ENCODE data around the gene MMP13. TPM values are rescaled to one million over a fixed set of nuclear protein-coding genes. Genes with fewer than 3 reads are reported as not detected.
"Not testable (repeated sequence)": the region's sequence is repeated elsewhere in the genome, so short reads cannot be mapped to it uniquely, and the experiment has no call there.

The MMP13 gene
- total RNA-seq, 1 experiment from 2014 or later: 2.4 TPM

GRCh38 chr11:102911758-102912481 lies 43.6 kb downstream of the MMP13 start:
- no peaks in the 10 kb centered on the region for H3K79me2 ChIP-seq (ENCODE audit: low read length)
- BruUV-seq (replicated peaks): no TSS peak
- H3K4me1 ChIP-seq (ENCODE audit: insufficient read depth, low read length): peaks cover 15% of the 10 kb centered on the region
- CTCF ChIA-PET: interaction anchor here (0.7 to 1.5 kb wide), 2 partner anchors 124 to 143 kb away, joined by 3 to 4 read pairs; no protein-coding TSS in a partner anchor
- peak overlapping the region; percentile 33 for H3K27ac ChIP-seq (ENCODE audit: low read length)
- H2AFZ ChIP-seq (ENCODE audit: low read length): peak overlapping the region; percentile 7; the same call in 1 of the 2 replicates
- H3K9ac ChIP-seq (ENCODE audit: low read length): no peak overlapping the region
- ATAC-seq: no peak
- peak overlapping the region; percentile 44 for H3K4me2 ChIP-seq (ENCODE audit: low read length)
- no peaks in the 10 kb centered on the region for H3K9me2 ChIP-seq (replicated peaks; ENCODE audit: low read length)
- no peaks in the 10 kb centered on the region for H3K36me3 ChIP-seq (ENCODE audit: low read depth, low read length)
- POLR2A ChIA-PET (ENCODE audit: unreplicated experiment): no interaction called here
- H3F3A ChIP-seq (ENCODE audit: low read length, unreplicated experiment): peaks cover 7% of the 10 kb centered on the region
- H3K4me3 ChIP-seq (ENCODE audit: low read length): no peak overlapping the region
- DNase-seq: peak; percentile 66
- H4K20me1 ChIP-seq (ENCODE audit: low read length): no peaks in the 10 kb centered on the region
- no peak for TF ChIP-seq EZH2phosphoT487 (IDR thresholded peaks at IDR 0.05; ENCODE audit: borderline replicate concordance, low read length)
- TF ChIP-seq EZH2 (IDR thresholded peaks at IDR 0.05; ENCODE audit: low read length, unreplicated experiment): no peak
- TF ChIP-seq, protein P1, sequence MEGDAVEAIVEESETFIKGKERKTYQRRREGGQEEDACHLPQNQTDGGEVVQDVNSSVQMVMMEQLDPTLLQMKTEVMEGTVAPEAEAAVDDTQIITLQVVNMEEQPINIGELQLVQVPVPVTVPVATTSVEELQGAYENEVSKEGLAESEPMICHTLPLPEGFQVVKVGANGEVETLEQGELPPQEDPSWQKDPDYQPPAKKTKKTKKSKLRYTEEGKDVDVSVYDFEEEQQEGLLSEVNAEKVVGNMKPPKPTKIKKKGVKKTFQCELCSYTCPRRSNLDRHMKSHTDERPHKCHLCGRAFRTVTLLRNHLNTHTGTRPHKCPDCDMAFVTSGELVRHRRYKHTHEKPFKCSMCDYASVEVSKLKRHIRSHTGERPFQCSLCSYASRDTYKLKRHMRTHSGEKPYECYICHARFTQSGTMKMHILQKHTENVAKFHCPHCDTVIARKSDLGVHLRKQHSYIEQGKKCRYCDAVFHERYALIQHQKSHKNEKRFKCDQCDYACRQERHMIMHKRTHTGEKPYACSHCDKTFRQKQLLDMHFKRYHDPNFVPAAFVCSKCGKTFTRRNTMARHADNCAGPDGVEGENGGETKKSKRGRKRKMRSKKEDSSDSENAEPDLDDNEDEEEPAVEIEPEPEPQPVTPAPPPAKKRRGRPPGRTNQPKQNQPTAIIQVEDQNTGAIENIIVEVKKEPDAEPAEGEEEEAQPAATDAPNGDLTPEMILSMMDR (conservative IDR thresholded peaks at IDR 0.05; ENCODE audit: low read depth, low read length): no peak
- H3K9me3 ChIP-seq (ENCODE audit: low read length): no peaks in the 10 kb centered on the region
- H3K27me3 ChIP-seq (ENCODE audit: low read length): no peaks in the 10 kb centered on the region
- intact Hi-C loops (cut with micrococcal nuclease): no loop called here

DNA sequence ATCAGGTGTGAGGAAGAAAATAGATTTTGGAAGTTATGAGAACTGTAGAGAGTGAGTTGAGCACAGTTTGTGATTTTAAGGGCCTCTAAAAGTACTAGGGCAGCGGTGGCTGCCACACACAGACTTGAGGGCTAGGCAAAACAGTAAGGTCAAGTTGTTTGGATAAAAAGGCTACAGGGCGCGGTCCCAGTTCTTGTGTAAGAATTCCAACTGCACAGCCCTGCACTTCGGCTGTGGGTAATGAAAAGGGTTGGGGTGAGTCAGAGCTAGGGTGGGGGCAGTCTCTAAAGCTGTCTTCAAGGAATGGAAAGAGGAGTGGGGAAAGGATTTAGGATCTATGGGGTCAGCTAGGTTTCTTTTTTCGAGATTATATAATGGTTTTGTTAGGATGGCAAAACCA lies 49.7 kb downstream of the MMP13 start:
- intact Hi-C loops (cut with micrococcal nuclease); ATAC-seq; BruUV-seq (replicated peaks); H3K4me2 ChIP-seq (ENCODE audit: low read length); H4K20me1 ChIP-seq (ENCODE audit: low read length); H3K9me3 ChIP-seq (ENCODE audit: low read length); H3K9me2 ChIP-seq (replicated peaks; ENCODE audit: low read length); H3K27ac ChIP-seq (ENCODE audit: low read length); POLR2A ChIA-PET (ENCODE audit: unreplicated experiment); H3K4me1 ChIP-seq (ENCODE audit: insufficient read depth, low read length); CTCF ChIA-PET; H3K36me3 ChIP-seq (ENCODE audit: low read depth, low read length); H3K4me3 ChIP-seq (ENCODE audit: low read length); H3K27me3 ChIP-seq (ENCODE audit: low read length); H3F3A ChIP-seq (ENCODE audit: low read length, unreplicated experiment); H3K9ac ChIP-seq (ENCODE audit: low read length); H3K79me2 ChIP-seq (ENCODE audit: low read length); H2AFZ ChIP-seq (ENCODE audit: low read length): not testable (repeated sequence)
- DNase-seq: peak; percentile 48

- H3K27ac ChIP-seq (ENCODE audit: low read length); ATAC-seq; H3K9ac ChIP-seq (ENCODE audit: low read length); H3K27me3 ChIP-seq (ENCODE audit: low read length); H3K4me3 ChIP-seq (ENCODE audit: low read length); H3K36me3 ChIP-seq (ENCODE audit: low read depth, low read length); H4K20me1 ChIP-seq (ENCODE audit: low read length); BruUV-seq (replicated peaks); H3K4me2 ChIP-seq (ENCODE audit: low read length); H3K9me3 ChIP-seq (ENCODE audit: low read length); DNase-seq; H2AFZ ChIP-seq (ENCODE audit: low read length); H3K4me1 ChIP-seq (ENCODE audit: insufficient read depth, low read length); H3K9me2 ChIP-seq (replicated peaks; ENCODE audit: low read length); H3K79me2 ChIP-seq (ENCODE audit: low read length); intact Hi-C loops (cut with micrococcal nuclease); POLR2A ChIA-PET (ENCODE audit: unreplicated experiment); H3F3A ChIP-seq (ENCODE audit: low read length, unreplicated experiment): not testable (repeated sequence)
- CTCF ChIA-PET: interaction anchor here (1.1 kb wide), 1 partner anchor 11 kb away, joined by 3 read pairs; no protein-coding TSS in a partner anchor
Observed at GRCh38 chr11:102903895-102904294, 51.6 kb downstream of the MMP13 start.

All from PC-3 (cell line).